HCT116 (cell line): ENCODE measurements around the gene CDIP1. TPM values are rescaled to one million over a fixed set of nuclear protein-coding genes. Genes with fewer than 3 reads are reported as not detected.

Source experiments
- ATAC-seq: fragments of 200-7000 bp; cut with Tn5 transposase; 2 replicates; pipeline ENCODE4 v1.9.1; 2020; ENCODE audit warnings: mild to moderate bottlenecking, moderate library complexity
- BruUV-seq: library from RNA; stranded (reverse); fragments of 400-500 nt; replicated peaks from 2 replicates; lab custom pipeline; 2021; lab: Mats Ljungman, UMichigan
- CTCF ChIA-PET: fragments of 300-600 bp; sonication (Branson Sonifier 250); formaldehyde crosslinking; loops from one replicate; lab custom pipeline; 2021; ENCODE audit warnings: antibody characterized with exemption; lab: Charles Lee
- POLR2A ChIA-PET: fragments of 300-600, 350-600 bp; sonication (Branson Sonifier 250); formaldehyde crosslinking; loops from one replicate; lab custom pipeline; 2021; ENCODE audit warnings: antibody characterized with exemption; lab: Charles Lee
- RAD21 ChIA-PET, 2 experiments: fragments of 300-600 bp; sonication (Branson Sonifier 250); formaldehyde crosslinking; loops; one replicate each; lab custom pipeline; 2023; ENCODE audit warnings: low total read pairs in 2 of 2; ENCODE audit not compliant: uncharacterized antibody in 2 of 2, unreplicated experiment in 2 of 2, low non-redundant PET in 1 of 2; lab: Charles Lee
- DNase-seq: peaks from one replicate; pipeline ENCODE4 v3.0.0-alpha.2; 2010; ENCODE audit warnings: low read depth, low spot score
- H2AFZ ChIP-seq: fragments of 200-600 bp; shearing (Covaris generic), sonication (generic); 2 replicates; pipeline ENCODE4 v1.6.1; 2017; ENCODE audit warnings: low read depth, mixed run types, mixed read lengths, antibody characterized with exemption, low read length; ENCODE audit not compliant: poor library complexity, severe bottlenecking
- H3K27ac ChIP-seq: 2 replicates; pipeline ENCODE4 v1.5.1; 2012; ENCODE audit warnings: low read depth, low read length
- H3K27me3 ChIP-seq: fragments of 200-600 bp; sonication (generic); 2 replicates; pipeline ENCODE4 v1.6.1; 2016; ENCODE audit warnings: mixed run types, low read length, mixed read lengths; ENCODE audit not compliant: insufficient read depth
- H3K36me3 ChIP-seq, 2 experiments: fragments of 200-500 bp in 1 of 2; fragments of 200-600 bp in 1 of 2; sonication (Bioruptor generic) in 1 of 2; sonication (generic) in 1 of 2; 2 replicates each; pipeline versions ENCODE4 v1.5.1 to v1.6.1; 2014 to 2016; ENCODE audit warnings: low read length in 2 of 2, inconsistent platforms in 1 of 2, mixed read lengths in 1 of 2, mixed run types in 1 of 2; ENCODE audit not compliant: insufficient read depth in 2 of 2, control insufficient read depth in 1 of 2
- H3K4me1 ChIP-seq, 2 experiments: fragments of 200-600 bp in 1 of 2; sonication (generic) in 1 of 2; 2 replicates each; pipeline versions ENCODE4 v1.5.1 to v1.6.1; 2012 to 2017; ENCODE audit warnings: low read length in 2 of 2, inconsistent platforms in 1 of 2, mild to moderate bottlenecking in 1 of 2, mixed read lengths in 1 of 2, mixed run types in 1 of 2, moderate library complexity in 1 of 2; ENCODE audit not compliant: insufficient read depth in 2 of 2, control insufficient read depth in 1 of 2
- H3K4me2 ChIP-seq: fragments of 200-600 bp; sonication (generic); 2 replicates; pipeline ENCODE4 v1.6.1; 2017; ENCODE audit warnings: mixed run types, low read length, mixed read lengths
- H3K4me3 ChIP-seq, 2 experiments: fragments of 200-600 bp in 1 of 2; sonication (generic) in 1 of 2; replicated peaks in 1 of 2; 2 replicates each; pipeline ENCODE4 v1.5.1; 2011 to 2016; ENCODE audit warnings: low read length in 2 of 2, control low read depth in 1 of 2, low read depth in 1 of 2, mild to moderate bottlenecking in 1 of 2, mixed read lengths in 1 of 2, mixed run types in 1 of 2
- H3K79me2 ChIP-seq: fragments of 200-600 bp; sonication (generic); 2 replicates; pipeline ENCODE4 v1.6.1; 2017; ENCODE audit warnings: mild to moderate bottlenecking, mixed run types, low read length, moderate library complexity, mixed read lengths; ENCODE audit not compliant: insufficient read depth
- H3K9ac ChIP-seq: fragments of 200-600 bp; sonication (generic); 2 replicates; pipeline ENCODE4 v1.6.1; 2016; ENCODE audit warnings: low read length, mixed read lengths
- H3K9me2 ChIP-seq: fragments of 200-600 bp; sonication (generic), shearing (Covaris generic); 2 replicates; pipeline ENCODE4 v1.6.1; 2017; ENCODE audit warnings: mixed run types, mild to moderate bottlenecking, moderate library complexity; ENCODE audit not compliant: insufficient read depth
- H3K9me3 ChIP-seq, 2 experiments: fragments of 200-500 bp in 1 of 2; fragments of 200-600 bp in 1 of 2; sonication (Bioruptor generic) in 1 of 2; sonication (generic) in 1 of 2; 2 replicates each; pipeline ENCODE4 v1.6.1; 2014 to 2017; ENCODE audit warnings: low read length in 2 of 2, mixed read lengths in 2 of 2, inconsistent platforms in 1 of 2, low read depth in 1 of 2, mild to moderate bottlenecking in 1 of 2, mixed run types in 1 of 2, moderate library complexity in 1 of 2; ENCODE audit not compliant: control insufficient read depth in 1 of 2, insufficient read depth in 1 of 2
- H4K20me1 ChIP-seq: fragments of 200-600 bp; sonication (generic), shearing (Covaris generic); 2 replicates; pipeline ENCODE4 v1.6.1; 2017; ENCODE audit warnings: mixed run types, mild to moderate bottlenecking, moderate library complexity; ENCODE audit not compliant: insufficient read depth
- ATF3 ChIP-seq: IDR thresholded peaks from 2 replicates; pipeline ENCODE4 v1.6.1; 2012
- CBX3 ChIP-seq: IDR thresholded peaks from 2 replicates; pipeline ENCODE4 v1.6.1; 2012; ENCODE audit warnings: low read depth
- ELF1 ChIP-seq: IDR thresholded peaks from 2 replicates; pipeline ENCODE4 v1.6.1; 2012; ENCODE audit warnings: low read depth, borderline replicate concordance
- EZH2 ChIP-seq: fragments of 200-600 bp; sonication (generic); IDR thresholded peaks from 2 replicates; pipeline ENCODE4 v1.6.1; 2017; ENCODE audit warnings: antibody characterized with exemption, mixed run types
- FOSL1 ChIP-seq: IDR thresholded peaks from 2 replicates; pipeline ENCODE4 v1.6.1; 2012; ENCODE audit warnings: low read depth
- JUND ChIP-seq: IDR thresholded peaks from 2 replicates; pipeline ENCODE4 v1.6.1; 2012
- POLR2A ChIP-seq: IDR thresholded peaks from 2 replicates; pipeline ENCODE4 v1.7.0; 2011; ENCODE audit warnings: borderline replicate concordance; ENCODE audit not compliant: insufficient read depth, insufficient read length; ENCODE audit errors: extremely low read depth
- POLR2AphosphoS5 ChIP-seq: IDR thresholded peaks from 2 replicates; pipeline ENCODE4 v1.6.1; 2011; ENCODE audit warnings: mild to moderate bottlenecking, low read depth, low read length, moderate library complexity
- RAD21 ChIP-seq: IDR thresholded peaks from 2 replicates; pipeline ENCODE4 v1.6.1; 2012; ENCODE audit warnings: low read depth, mild to moderate bottlenecking
- SP1 ChIP-seq: IDR thresholded peaks from 2 replicates; pipeline ENCODE4 v1.6.1; 2012; ENCODE audit warnings: low read depth
- TCF7L2 ChIP-seq: IDR thresholded peaks from 2 replicates; pipeline ENCODE4 v1.7.0; 2011; ENCODE audit warnings: borderline replicate concordance, inconsistent platforms; ENCODE audit not compliant: insufficient read depth, insufficient read length; ENCODE audit errors: extremely low read depth
- YY1 ChIP-seq: IDR thresholded peaks from 2 replicates; pipeline ENCODE4 v1.6.1; 2011; ENCODE audit warnings: low read length, low read depth, moderate library complexity, mild to moderate bottlenecking; ENCODE audit not compliant: insufficient replicate concordance; ENCODE audit errors: extremely low read depth
- ZFX ChIP-seq: fragments of 450-650 bp; IDR thresholded peaks from 2 replicates; pipeline ENCODE4 v1.6.1; 2017
- ZNF274 ChIP-seq: fragments of 200-500 bp; sonication (Bioruptor generic); IDR thresholded peaks from 2 replicates; pipeline ENCODE4 v1.6.1; 2014; ENCODE audit warnings: mild to moderate bottlenecking, low read depth, low read length, inconsistent platforms
- intact Hi-C: fragments of 100-400 bp; cut with micrococcal nuclease; formaldehyde crosslinking; loops from 2 replicates; pipeline ENCODE4 v1.10.0; 2022
- total RNA-seq: library from RNA; stranded (reverse); gene quantifications from one replicate; pipeline ENCODE4 v1.2.1, GENCODE V29; 2021; ENCODE audit not compliant: unreplicated experiment
- TF ChIP-seq, protein P1 (sequence below): IDR thresholded peaks from 2 replicates; pipeline ENCODE4 v1.6.1; 2011; ENCODE audit warnings: mild to moderate bottlenecking, low read length, moderate library complexity; ENCODE audit not compliant: insufficient replicate concordance; ENCODE audit errors: extremely low read depth
- TF ChIP-seq, protein P2 (sequence below): IDR thresholded peaks from 2 replicates; pipeline ENCODE4 v1.6.1; 2012; ENCODE audit warnings: low read depth

Gene CDIP1
- total RNA-seq, 1 experiment from 2014 or later = 7.2 TPM

- intact Hi-C loops = no loop called here
- ATAC-seq = no peak
Observed at GRCh38 chr16:4552541-4552940, 14.0 kb upstream of the CDIP1 start.

More at GRCh38 chr16:4552541-4552940, 14.0 kb upstream of the CDIP1 start:
- POLR2A ChIA-PET = no interaction called here
- BruUV-seq = no TSS peak
- Histone ChIP-seq H4K20me1 (no peaks in the 10 kb centered on the region), H3K4me2 (no peak overlapping the region), H3K27me3 (no peaks in the 10 kb centered on the region), H2AFZ (no peak overlapping the region), H3K36me3 (no peaks in the 10 kb centered on the region), H3K4me1 (peaks cover 0 to 5% of the 10 kb centered on the region in 2 experiments; a peak in 2 of 4 replicates), H3K9ac (no peak overlapping the region), H3K9me3 (no peaks in the 10 kb centered on the region), H3K9me2 (no peaks in the 10 kb centered on the region), H3K27ac (no peak overlapping the region), H3K4me3 (no peak overlapping the region), H3K79me2 (no peaks in the 10 kb centered on the region)
- TF ChIP-seq JUND = no peak
- no peak for TF ChIP-seq POLR2AphosphoS5
- TF ChIP-seq ZNF274 = no peak
- no peak for TF ChIP-seq ELF1
- TF ChIP-seq, protein P1, sequence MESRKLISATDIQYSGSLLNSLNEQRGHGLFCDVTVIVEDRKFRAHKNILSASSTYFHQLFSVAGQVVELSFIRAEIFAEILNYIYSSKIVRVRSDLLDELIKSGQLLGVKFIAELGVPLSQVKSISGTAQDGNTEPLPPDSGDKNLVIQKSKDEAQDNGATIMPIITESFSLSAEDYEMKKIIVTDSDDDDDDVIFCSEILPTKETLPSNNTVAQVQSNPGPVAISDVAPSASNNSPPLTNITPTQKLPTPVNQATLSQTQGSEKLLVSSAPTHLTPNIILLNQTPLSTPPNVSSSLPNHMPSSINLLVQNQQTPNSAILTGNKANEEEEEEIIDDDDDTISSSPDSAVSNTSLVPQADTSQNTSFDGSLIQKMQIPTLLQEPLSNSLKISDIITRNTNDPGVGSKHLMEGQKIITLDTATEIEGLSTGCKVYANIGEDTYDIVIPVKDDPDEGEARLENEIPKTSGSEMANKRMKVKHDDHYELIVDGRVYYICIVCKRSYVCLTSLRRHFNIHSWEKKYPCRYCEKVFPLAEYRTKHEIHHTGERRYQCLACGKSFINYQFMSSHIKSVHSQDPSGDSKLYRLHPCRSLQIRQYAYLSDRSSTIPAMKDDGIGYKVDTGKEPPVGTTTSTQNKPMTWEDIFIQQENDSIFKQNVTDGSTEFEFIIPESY = no peak
- no peak for TF ChIP-seq ZFX
- TF ChIP-seq, protein P2, sequence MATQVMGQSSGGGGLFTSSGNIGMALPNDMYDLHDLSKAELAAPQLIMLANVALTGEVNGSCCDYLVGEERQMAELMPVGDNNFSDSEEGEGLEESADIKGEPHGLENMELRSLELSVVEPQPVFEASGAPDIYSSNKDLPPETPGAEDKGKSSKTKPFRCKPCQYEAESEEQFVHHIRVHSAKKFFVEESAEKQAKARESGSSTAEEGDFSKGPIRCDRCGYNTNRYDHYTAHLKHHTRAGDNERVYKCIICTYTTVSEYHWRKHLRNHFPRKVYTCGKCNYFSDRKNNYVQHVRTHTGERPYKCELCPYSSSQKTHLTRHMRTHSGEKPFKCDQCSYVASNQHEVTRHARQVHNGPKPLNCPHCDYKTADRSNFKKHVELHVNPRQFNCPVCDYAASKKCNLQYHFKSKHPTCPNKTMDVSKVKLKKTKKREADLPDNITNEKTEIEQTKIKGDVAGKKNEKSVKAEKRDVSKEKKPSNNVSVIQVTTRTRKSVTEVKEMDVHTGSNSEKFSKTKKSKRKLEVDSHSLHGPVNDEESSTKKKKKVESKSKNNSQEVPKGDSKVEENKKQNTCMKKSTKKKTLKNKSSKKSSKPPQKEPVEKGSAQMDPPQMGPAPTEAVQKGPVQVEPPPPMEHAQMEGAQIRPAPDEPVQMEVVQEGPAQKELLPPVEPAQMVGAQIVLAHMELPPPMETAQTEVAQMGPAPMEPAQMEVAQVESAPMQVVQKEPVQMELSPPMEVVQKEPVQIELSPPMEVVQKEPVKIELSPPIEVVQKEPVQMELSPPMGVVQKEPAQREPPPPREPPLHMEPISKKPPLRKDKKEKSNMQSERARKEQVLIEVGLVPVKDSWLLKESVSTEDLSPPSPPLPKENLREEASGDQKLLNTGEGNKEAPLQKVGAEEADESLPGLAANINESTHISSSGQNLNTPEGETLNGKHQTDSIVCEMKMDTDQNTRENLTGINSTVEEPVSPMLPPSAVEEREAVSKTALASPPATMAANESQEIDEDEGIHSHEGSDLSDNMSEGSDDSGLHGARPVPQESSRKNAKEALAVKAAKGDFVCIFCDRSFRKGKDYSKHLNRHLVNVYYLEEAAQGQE = no peak
- TF ChIP-seq SP1 = no peak
- TF ChIP-seq CBX3 = no peak
- no peak for TF ChIP-seq FOSL1
- no peak for TF ChIP-seq TCF7L2
- TF ChIP-seq YY1 = no peak
- TF ChIP-seq EZH2 = no peak
- TF ChIP-seq RAD21 = no peak
- no peak for TF ChIP-seq POLR2A
- TF ChIP-seq ATF3 = no peak
- no peak for DNase-seq
- CTCF ChIA-PET = no interaction called here
- RAD21 ChIA-PET = no interaction called here
